GM10248 (cell line): Measurements from ENCODE around the gene PPP3R1.
A peak's percentile ranks its signal among the peaks of the same experiment; 100 is the strongest.

Source experiments
- CTCF ChIA-PET: fragments of 300-600 bp; sonication (Branson Sonifier 250); formaldehyde crosslinking; extraction: SDS; loops from one replicate; lab custom pipeline; 2021; ENCODE audit warnings: antibody characterized with exemption; lab: Yijun Ruan, JAX
- POLR2A ChIA-PET: fragments of 350-650 bp; sonication (Branson Sonifier 250); formaldehyde crosslinking; extraction: SDS; loops from one replicate; lab custom pipeline; 2020; ENCODE audit warnings: antibody characterized with exemption; lab: Yijun Ruan, JAX
- DNase-seq: peaks from one replicate; pipeline ENCODE4 v3.0.0; 2012; ENCODE audit errors: extremely low spot score
- CTCF ChIP-seq: IDR thresholded peaks from 2 replicates; pipeline ENCODE4 v1.5.1; 2012; ENCODE audit warnings: mild to moderate bottlenecking, low read depth; ENCODE audit errors: extremely low read depth, missing control alignments, control extremely low read depth

The PPP3R1 gene

GRCh38 chr2:68203587-68203986 is 48.7 kb downstream of the PPP3R1 start:
- peak; percentile 71 for DNase-seq
- CTCF ChIA-PET = interaction anchor here (0.6 to 1.4 kb wide), 7 partner anchors 9 to 31 kb away, joined by 3 read pairs; no protein-coding TSS in a partner anchor
- TF ChIP-seq CTCF = no peak
- POLR2A ChIA-PET = interaction anchor here (0.7 kb wide), 1 partner anchor 162 kb away, joined by 3 read pairs; no protein-coding TSS in a partner anchor

DNA sequence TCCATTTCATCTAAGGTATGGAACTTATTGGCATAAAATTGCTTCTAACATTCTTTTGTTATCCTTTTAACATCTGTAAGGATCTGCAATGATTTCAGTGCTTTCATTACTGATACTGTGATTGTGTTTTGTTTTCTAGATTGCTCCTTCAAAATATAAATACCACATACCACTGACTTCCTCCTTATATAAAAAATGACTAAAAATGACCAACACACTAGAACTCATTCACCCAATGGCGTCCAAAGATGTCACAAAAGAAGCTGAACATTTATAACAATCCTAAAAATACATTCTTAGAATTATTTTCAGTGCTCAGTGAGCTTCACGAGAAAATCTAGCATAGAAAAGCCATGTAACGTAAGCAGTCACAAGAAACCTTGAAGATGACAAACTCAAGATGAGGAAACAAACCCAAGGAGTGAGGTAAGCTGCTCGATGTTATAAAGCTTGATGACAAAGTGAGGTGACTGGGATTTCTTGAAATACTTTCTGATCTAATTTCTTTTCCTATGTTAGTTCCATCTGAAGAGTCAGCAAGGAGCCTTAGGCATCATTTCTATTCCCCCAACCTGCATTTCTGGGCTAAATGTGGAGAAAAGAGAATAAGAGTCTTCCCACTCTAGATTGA is 52.1 kb downstream of the PPP3R1 start:
- ChIA-PET POLR2A (no interaction called here), CTCF (interaction anchor here (0.8 to 2.1 kb wide), 3 partner anchors 16 to 50 kb away, joined by 3 to 7 read pairs (median 3); no protein-coding TSS in a partner anchor)
- no peak for TF ChIP-seq CTCF
- DNase-seq = no peak

DNA sequence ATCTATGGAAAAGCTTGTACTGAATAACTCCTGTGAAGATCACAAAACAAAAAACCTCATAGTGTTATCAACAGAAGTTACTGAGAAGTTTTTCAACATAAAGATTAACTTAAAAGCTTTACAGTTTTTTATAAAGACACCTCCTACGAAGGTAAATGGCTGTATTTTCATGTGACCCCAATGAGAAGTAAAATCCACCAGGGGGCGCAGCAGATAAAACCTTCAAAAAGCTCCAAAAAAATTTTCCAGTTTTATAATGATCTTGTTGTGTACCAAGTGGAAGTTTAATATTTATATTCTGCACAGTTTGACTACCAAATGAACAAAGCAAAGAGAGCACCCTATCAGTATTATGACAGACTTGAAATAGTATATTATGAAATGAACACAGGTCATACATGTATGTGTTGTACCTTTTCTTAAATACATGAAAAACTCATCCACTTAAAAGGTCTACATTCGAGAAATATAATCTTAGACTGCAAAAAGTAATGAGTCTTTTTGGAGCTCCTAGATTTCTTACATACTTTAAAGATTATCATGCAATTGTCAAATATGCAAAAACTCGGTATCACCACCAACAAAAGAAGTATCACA is 56.1 kb downstream of the PPP3R1 start:
- ChIA-PET CTCF (interaction anchor here (0.8 to 7.7 kb wide), 45 partner anchors 12 to 806 kb away, joined by 3 to 61 read pairs (median 5); partner anchors contain the start of genes APLF, C1D, FBXO48 and PNO1), POLR2A (no interaction called here)
- TF ChIP-seq CTCF = peak; percentile 39
- DNase-seq = no peak

DNA sequence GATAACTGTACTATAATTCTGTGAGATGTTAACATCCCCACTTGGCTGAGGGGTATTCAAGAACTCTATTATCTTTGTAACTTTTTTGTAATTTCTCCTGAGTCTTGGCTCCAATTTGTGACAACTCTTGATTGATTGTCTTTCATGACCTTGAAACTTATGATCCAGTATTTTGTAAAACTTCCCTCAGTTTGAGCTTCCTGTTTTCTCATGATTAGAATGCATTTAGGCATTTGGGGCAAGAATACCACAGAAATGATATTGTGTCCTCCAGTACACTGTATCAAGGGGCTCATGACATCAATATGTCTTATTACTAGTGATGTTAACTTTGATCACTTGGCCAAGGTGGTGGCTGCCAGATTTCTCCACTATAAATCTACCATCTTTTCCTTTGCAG is 57.2 kb downstream of the PPP3R1 start:
- no peak for TF ChIP-seq CTCF
- CTCF ChIA-PET = interaction anchor here (1.0 to 7.7 kb wide), 20 partner anchors 8 to 805 kb away, joined by 3 to 61 read pairs (median 9); partner anchors contain the start of genes C1D and PPP3R1
- POLR2A ChIA-PET = no interaction called here
- no peak for DNase-seq

DNA sequence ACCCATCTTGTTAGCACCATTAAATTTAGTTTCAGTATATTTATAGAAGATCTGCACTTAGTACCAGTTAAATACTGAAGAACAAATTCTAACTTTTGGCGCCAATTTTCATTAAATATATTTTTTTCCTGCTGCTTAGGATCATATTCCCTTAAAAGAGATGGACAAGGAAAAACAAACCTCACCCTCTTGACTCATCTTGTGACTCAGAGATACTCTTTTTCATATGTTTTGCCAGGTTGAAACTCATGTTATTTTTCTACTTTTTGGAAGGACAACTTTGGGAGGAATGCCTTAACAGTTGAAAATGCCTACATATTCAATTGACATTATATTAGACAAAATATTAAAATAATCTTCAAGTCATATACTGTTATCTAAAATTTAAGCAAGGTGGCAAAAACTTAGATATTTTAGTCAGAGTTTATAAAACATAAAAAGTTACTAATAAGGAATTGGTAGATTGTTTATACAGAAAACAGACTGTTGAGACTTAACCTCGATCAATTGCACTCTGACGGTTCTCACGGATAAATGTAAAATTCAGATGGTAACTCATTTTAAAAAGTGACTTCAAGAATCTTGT is 58.5 kb downstream of the PPP3R1 start:
- no peak for DNase-seq
- ChIA-PET POLR2A (no interaction called here), CTCF (interaction anchor here (1.0 to 7.7 kb wide), 10 partner anchors 10 to 248 kb away, joined by 3 to 61 read pairs (median 22); no protein-coding TSS in a partner anchor)
- no peak for TF ChIP-seq CTCF

DNA sequence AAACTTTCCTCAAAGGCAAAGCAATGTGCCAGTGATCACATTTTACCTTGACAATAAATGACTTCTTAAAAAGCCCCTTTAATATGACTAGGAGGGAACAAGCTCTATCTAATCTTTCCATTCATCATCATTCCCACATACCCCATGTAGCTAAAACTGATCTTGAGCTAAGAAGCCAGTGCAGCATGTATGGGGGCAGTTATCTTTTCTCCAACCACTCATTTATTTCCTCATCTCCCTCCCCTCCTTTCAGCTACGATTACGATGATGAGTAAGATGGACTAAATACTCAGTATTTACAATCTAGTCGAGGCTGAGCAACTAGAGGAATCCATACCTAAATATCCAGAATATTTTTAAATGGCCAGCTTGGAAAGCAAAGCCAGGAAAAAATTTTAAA is 59.2 kb downstream of the PPP3R1 start:
- ChIA-PET POLR2A (no interaction called here), CTCF (interaction anchor here (0.8 to 7.7 kb wide), 9 partner anchors 9 to 248 kb away, joined by 3 to 61 read pairs (median 3); no protein-coding TSS in a partner anchor)
- no peak for DNase-seq
- TF ChIP-seq CTCF = no peak
